ENCODE measurements around the gene KRTAP3-3. TPM values are rescaled to one million over a fixed set of nuclear protein-coding genes. Genes with fewer than 3 reads are reported as not detected.

The KRTAP3-3 gene
- total RNA-seq, 3 donors from 2014 or later (not counting 1 experiment from before 2014, with no cell fraction given): not detected

DNA sequence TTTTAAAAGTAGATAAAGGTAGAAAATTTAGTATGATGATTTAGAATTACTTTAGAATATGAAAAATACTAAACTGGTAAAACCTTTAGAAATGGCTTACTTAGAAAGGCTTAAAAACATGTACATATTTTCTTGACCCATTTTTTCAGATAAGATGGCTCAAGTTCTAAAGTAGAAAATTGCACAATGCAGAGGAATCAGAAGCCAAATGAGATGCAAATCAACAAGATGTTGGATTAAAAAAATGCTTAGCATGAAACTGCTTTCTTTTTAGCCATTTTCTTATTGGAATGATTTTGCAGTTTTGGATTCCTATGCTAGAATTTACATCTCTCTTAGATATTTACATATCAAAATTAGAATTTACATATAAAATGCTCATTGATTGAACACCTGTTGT is 16.5 kb upstream of the KRTAP3-3 start:
- H3K4me3 Mint-ChIP-seq: no peak overlapping the region

DNA sequence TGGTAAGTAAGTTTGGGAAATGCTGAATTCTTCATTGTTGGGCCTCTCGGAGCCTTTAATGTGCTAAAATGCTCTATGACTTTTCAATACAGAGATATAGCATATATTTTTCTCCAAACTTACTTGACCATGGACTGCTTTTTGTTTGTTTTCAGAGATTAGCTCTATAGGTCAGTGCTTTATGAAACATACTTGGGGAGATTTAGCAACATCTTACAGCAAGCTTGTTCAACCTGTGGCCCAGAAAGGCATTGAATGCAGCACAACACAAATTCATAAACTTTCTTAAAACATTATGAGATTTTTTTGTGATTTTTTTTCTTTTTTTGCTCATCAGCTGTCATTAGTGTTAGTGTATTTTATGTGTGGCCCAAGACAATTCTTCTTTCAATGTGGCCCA is 16.0 kb upstream of the KRTAP3-3 start:
- Histone ChIP-seq H3K4me1 (ENCODE audit: control insufficient read depth, insufficient read depth, low read length) (no peaks in the 10 kb centered on the region), H3K36me3 (ENCODE audit: control insufficient read depth, insufficient read depth, low read length) (no peaks in the 10 kb centered on the region), H3K4me3 (ENCODE audit: low read length) (no peak overlapping the region), H3K27me3 (ENCODE audit: control insufficient read depth, insufficient read depth, low read length) (no peaks in the 10 kb centered on the region), H3K27ac (ENCODE audit: low read length) (no peak overlapping the region), H3K9me3 (ENCODE audit: control insufficient read depth, insufficient read depth, low read length) (no peaks in the 10 kb centered on the region)
- Mint-ChIP-seq H3K4me1 (no peaks in the 10 kb centered on the region), H3K27me3 (ENCODE audit: low read depth in 2 of 2) (peaks cover 12 to 17% of the 10 kb centered on the region in 2 donors), H3K4me3 (no peak overlapping the region), H3K9me3 (no peaks in the 10 kb centered on the region), H3K27ac (no peak overlapping the region), H3K36me3 (no peaks in the 10 kb centered on the region)
- intact Hi-C loops (cut with micrococcal nuclease): no loop called here
- no peak for ATAC-seq
- no CpG with 5 or more reads among the region's 1 CpG for WGBS (ENCODE audit: insufficient coverage)
- TF ChIP-seq, protein P1, sequence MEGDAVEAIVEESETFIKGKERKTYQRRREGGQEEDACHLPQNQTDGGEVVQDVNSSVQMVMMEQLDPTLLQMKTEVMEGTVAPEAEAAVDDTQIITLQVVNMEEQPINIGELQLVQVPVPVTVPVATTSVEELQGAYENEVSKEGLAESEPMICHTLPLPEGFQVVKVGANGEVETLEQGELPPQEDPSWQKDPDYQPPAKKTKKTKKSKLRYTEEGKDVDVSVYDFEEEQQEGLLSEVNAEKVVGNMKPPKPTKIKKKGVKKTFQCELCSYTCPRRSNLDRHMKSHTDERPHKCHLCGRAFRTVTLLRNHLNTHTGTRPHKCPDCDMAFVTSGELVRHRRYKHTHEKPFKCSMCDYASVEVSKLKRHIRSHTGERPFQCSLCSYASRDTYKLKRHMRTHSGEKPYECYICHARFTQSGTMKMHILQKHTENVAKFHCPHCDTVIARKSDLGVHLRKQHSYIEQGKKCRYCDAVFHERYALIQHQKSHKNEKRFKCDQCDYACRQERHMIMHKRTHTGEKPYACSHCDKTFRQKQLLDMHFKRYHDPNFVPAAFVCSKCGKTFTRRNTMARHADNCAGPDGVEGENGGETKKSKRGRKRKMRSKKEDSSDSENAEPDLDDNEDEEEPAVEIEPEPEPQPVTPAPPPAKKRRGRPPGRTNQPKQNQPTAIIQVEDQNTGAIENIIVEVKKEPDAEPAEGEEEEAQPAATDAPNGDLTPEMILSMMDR (IDR thresholded peaks at IDR 0.05): no peak
- DNase-seq: no peak

More for the DNA sequence above, 16.5 kb upstream of the KRTAP3-3 start:
- TF ChIP-seq, protein P1 (IDR thresholded peaks at IDR 0.05): no peak
- no peak overlapping the region for H3K4me3 ChIP-seq (ENCODE audit: low read length)
- no peaks in the 10 kb centered on the region for H3K4me1 Mint-ChIP-seq
- no peaks in the 10 kb centered on the region for H3K9me3 ChIP-seq (ENCODE audit: control insufficient read depth, insufficient read depth, low read length)
- no peak overlapping the region for H3K27ac Mint-ChIP-seq
- peaks cover 12 to 17% of the 10 kb centered on the region in 2 donors for H3K27me3 Mint-ChIP-seq (ENCODE audit: low read depth in 2 of 2)
- no peak for ATAC-seq
- H3K27me3 ChIP-seq (ENCODE audit: control insufficient read depth, insufficient read depth, low read length): no peaks in the 10 kb centered on the region
- no peaks in the 10 kb centered on the region for H3K36me3 Mint-ChIP-seq
- DNase-seq: no peak
- no peaks in the 10 kb centered on the region for H3K9me3 Mint-ChIP-seq
- H3K36me3 ChIP-seq (ENCODE audit: control insufficient read depth, insufficient read depth, low read length): no peaks in the 10 kb centered on the region
- intact Hi-C loops (cut with micrococcal nuclease): no loop called here
- H3K4me1 ChIP-seq (ENCODE audit: control insufficient read depth, insufficient read depth, low read length): no peaks in the 10 kb centered on the region
- H3K27ac ChIP-seq (ENCODE audit: low read length): no peak overlapping the region

DNA sequence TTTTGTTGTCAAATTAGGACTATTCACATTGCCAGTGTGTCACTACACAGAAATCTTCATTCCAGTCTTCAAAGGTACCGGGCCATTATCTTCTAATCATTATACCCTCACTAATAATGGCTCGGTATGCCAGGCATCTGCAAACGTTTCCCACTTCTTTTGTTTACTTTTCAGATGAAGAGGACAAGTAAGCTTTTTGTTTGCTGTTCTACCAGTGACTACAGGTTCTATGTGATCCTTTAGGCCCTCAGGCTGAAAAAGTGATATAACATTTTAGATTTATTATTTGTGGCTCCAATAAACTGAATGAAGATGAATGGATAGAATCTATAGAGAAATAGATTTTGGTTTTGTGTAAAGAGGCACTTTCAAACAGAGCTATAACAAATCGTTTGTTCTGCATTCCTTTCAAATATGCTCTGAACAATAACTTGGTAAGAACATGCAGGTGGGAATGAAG is 15.4 kb upstream of the KRTAP3-3 start:
- Histone ChIP-seq H3K27ac (ENCODE audit: low read length) (no peak overlapping the region), H3K9me3 (ENCODE audit: control insufficient read depth, insufficient read depth, low read length) (no peaks in the 10 kb centered on the region), H3K4me1 (ENCODE audit: control insufficient read depth, insufficient read depth, low read length) (no peaks in the 10 kb centered on the region), H3K27me3 (ENCODE audit: control insufficient read depth, insufficient read depth, low read length) (peaks cover under 1% of the 10 kb centered on the region), H3K36me3 (ENCODE audit: control insufficient read depth, insufficient read depth, low read length) (no peaks in the 10 kb centered on the region), H3K4me3 (ENCODE audit: low read length) (no peak overlapping the region)
- H3K36me3 Mint-ChIP-seq: no peaks in the 10 kb centered on the region
- H3K4me3 Mint-ChIP-seq: no peak overlapping the region
- TF ChIP-seq, protein P1 (IDR thresholded peaks at IDR 0.05): no peak
- WGBS (ENCODE audit: insufficient coverage): 77% methylated on average over 4 of the region's 4 CpGs
- intact Hi-C loops (cut with micrococcal nuclease): no loop called here
- peaks cover 12 to 17% of the 10 kb centered on the region in 2 donors for H3K27me3 Mint-ChIP-seq (ENCODE audit: low read depth in 2 of 2)
- ATAC-seq (no peak), DNase-seq (no peak)
- H3K9me3 Mint-ChIP-seq: no peaks in the 10 kb centered on the region
- H3K27ac Mint-ChIP-seq: no peak overlapping the region
- no peaks in the 10 kb centered on the region for H3K4me1 Mint-ChIP-seq

DNA sequence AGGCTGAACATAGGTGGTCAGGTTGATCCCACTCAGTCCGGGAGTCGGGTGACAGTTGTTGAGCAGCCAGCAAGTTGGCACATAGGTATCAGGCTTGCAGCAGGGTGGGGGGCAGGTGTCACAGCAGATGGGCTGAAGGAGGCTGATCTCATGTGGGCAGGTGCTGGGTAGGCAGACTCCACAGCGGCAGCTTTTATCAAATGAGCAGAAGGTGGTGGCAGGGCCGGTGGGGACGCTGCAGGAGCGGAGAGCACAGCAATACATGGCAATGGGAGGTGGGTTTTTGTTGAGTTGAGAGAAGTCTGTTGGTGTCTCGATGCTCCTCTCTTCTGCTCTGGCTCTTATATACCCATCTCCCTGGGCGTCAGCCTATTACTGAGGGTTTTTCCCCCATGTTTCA is 14.8 kb upstream of the KRTAP3-3 start, which contains the start of gene KRTAP3-1:
KRTAP3-1 (minus strand) TSS at position 318 of the 400 bp plus-strand sequence; CDS start at position 264, 54 bp downstream.
- no peak within 1 kb of the TSS for H3K27ac Mint-ChIP-seq
- Histone ChIP-seq H3K27ac (ENCODE audit: low read length) (no peak within 1 kb of the TSS), H3K36me3 (ENCODE audit: control insufficient read depth, insufficient read depth, low read length) (no peaks in the 10 kb centered on the region), H3K27me3 (ENCODE audit: control insufficient read depth, insufficient read depth, low read length) (peaks cover 5% of the 10 kb centered on the region), H3K4me3 (ENCODE audit: low read length) (no peak within 1 kb of the TSS), H3K4me1 (ENCODE audit: control insufficient read depth, insufficient read depth, low read length) (no peaks in the 10 kb centered on the region), H3K9me3 (ENCODE audit: control insufficient read depth, insufficient read depth, low read length) (no peaks in the 10 kb centered on the region)
- H3K4me3 Mint-ChIP-seq: no peak within 1 kb of the TSS
- H3K27me3 Mint-ChIP-seq (ENCODE audit: low read depth in 2 of 2): peaks cover 12 to 19% of the 10 kb centered on the region in 2 donors
- H3K4me1 Mint-ChIP-seq: no peaks in the 10 kb centered on the region
- 93% methylated on average over 6 of the region's 8 CpGs for WGBS (ENCODE audit: insufficient coverage)
- no peak for ATAC-seq
- TF ChIP-seq, protein P1 (IDR thresholded peaks at IDR 0.05): no peak
- no peak for DNase-seq
- no peaks in the 10 kb centered on the region for H3K36me3 Mint-ChIP-seq
- H3K9me3 Mint-ChIP-seq: no peaks in the 10 kb centered on the region
- intact Hi-C loops (cut with micrococcal nuclease): no loop called here
